SKM-1 (cell line): ENCODE data around the gene AAGAB.
"Not testable (repeated sequence)": the region's sequence is repeated elsewhere in the genome, so short reads cannot be mapped to it uniquely, and the experiment has no call there.

Source experiments
- DNase-seq: peaks from one replicate; lab custom pipeline; 2025; ENCODE audit not compliant: unreplicated experiment; lab: John Stamatoyannopoulos, UW

AAGAB gene

DNA sequence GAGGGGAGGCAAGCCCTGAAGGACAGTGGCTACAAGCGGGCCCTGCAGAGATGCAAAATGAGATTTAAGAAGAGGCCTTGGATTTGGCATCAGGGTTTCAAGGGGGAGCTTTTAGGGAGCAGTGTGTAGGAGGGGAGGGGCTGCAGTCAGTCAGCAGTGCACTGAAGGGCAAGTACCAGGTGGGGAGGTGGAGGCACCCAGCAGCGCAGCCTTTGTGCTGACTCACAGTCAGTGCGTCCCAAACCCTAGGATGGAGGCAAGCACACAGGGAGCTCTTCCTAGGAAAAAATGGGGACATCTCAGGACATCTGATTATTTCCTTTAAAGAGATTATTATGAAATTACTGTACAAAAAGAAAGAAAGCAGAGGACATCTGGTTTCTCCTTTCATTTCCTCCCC, 80.0 kb downstream of the AAGAB start:
- DNase-seq, result no peak

GRCh38 chr15:67173786-67174185, 80.7 kb downstream of the AAGAB start:
- no peak for DNase-seq

DNA sequence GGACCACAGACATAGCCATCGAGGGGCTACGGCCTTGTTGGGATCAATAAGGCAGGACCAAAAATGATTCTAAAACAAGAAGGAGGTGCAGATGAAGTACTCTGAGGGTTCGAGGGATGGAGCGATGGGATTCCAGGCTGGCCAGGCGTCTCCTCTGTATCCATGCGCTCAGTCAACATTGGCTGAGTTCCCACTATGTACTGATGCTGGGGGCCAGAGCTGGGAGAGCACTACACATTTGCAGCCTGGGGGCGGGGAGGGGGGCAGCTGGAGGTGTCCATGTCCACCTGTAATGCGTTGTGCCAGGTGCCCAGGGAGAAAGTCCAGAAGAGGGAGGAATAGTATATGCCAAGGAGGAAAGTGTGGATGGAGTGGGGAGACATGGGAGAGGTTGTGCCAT, 81.5 kb downstream of the AAGAB start:
- DNase-seq, result no peak

DNA sequence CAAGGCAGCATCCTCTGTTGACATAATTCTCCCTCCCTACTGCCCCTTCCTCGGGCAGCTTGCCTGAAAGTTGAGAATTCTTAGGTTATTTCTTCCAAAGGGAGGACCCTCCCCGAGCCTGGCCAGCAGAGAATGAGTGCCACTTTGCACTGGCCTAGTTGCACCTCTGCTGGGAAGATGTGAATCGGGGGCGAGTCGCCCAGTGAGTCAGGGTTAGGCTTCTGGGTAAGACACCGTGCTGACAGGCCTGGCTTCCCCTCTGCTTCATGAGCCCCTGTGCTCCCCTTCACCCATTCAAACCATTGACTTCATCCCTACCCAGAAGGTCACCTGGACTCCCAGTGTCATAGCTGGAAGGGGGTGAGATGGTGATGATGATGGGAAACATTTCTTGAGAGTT, 82.3 kb downstream of the AAGAB start:
- no peak for DNase-seq

- DNase-seq, result no peak
Observed at GRCh38 chr15:67171471-67171870, 83.0 kb downstream of the AAGAB start.

DNA sequence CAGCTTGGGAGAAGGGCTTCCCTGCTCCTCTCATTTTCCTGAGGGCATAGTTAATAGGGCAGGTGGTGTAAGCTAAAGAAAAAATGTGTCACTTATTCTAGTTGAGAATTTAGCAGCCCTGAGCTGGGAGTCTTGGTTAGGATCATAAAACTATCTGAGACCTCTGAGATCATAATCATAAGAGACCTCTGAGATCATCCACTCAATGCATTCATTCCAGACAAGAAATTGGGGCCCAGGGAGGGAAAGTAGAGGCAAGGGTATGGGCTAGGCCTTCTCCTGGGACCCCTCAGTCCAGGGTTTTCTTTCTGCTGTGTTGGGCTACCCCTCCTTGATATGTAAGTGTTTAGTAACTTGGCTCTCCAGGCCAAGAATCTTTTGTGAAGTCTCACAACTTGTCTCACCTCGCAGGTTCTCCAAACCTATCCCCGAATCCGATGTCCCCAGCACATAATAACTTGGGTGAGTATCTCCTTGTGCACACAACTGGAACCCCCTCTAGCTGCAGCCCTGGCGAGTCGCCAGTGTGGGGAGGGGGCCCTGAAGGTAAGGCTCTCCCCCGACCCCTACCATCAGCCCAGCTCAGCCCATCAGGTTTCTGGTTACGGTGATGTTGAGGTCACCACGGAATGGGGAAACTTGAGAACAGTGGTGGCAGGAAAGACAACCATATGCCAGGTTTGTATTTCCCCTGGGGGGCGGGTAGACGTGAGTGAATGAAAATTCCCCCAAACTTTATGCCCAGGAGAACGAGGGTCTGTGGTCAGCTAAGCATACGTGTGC, 84.1 kb downstream of the AAGAB start:
- DNase-seq, result no peak

GRCh38 chr15:67168694-67169093, 85.8 kb downstream of the AAGAB start:
- DNase-seq, result no peak

DNA sequence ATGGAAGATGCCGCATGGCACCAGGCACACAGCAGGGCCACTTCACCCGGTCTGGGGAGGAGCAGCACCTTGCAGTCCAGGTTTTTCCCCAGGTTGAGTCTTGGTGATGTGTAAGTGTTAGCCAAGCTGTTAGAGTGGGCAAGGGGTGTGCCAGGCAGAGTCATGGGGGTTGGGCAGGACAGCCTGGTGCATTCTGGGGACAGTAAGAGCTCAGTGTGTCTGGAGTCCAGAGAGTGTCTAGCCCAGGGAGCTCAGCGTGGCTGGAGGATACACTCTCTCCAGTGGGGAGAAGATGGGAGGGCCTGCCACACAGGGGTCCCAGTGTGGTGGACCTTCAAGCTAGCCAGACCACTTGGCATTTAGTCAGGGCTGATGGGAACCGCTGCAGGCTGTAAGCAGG, 87.4 kb downstream of the AAGAB start:
- DNase-seq, result no peak

DNA sequence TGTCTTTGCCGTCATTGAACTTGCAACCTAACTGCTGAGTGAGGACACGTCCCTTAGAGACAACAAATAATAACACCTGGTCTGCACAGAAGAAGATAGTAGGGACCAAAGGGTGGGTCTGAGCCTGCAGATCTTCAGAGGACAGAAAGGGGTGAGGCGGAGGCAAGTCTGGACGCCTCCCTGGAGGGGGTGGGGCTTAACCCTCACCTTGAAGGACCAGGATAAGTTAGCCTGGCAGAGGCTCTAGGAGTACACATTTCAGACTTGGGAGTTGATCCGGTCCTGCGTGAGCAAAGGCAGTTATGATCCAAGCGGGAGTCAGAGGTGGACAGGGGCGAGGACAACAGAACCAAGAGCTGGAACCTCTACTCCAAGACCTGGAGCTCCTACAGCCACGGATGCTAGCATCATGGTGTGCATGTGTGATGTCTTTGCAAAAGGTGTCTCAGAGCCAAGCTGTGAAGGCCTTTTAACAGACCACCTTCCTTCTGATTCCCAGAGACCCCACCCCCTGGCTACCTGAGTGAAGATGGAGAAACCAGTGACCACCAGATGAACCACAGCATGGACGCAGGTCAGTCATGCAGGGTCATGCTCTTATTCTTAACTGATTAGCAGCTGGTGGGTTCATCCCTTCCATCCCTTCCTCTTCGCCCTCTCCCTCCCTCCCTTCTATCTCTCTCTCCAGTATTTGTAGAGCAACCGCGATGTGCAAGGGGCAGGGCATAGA, 88.0 kb downstream of the AAGAB start:
- no peak for DNase-seq

GRCh38 chr15:67165254-67166253, 88.9 kb downstream of the AAGAB start:
- DNase-seq, result no peak

DNA sequence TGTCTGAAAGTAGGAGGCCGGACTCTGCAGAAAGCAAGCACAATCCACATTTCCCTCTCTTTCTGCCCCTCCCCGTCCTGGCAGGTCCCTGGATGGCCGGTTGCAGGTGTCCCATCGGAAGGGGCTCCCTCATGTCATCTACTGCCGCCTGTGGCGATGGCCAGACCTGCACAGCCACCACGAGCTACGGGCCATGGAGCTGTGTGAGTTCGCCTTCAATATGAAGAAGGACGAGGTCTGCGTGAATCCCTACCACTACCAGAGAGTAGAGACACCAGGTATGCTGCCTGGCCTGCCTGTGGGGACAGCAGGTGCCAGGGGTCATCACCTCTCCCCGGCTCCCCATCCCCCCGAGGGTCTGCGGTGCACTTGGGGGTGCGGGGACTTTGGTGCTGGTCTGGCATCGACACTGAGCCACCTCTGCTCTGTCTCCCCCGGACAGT, 89.6 kb downstream of the AAGAB start:
- no peak for DNase-seq

DNA sequence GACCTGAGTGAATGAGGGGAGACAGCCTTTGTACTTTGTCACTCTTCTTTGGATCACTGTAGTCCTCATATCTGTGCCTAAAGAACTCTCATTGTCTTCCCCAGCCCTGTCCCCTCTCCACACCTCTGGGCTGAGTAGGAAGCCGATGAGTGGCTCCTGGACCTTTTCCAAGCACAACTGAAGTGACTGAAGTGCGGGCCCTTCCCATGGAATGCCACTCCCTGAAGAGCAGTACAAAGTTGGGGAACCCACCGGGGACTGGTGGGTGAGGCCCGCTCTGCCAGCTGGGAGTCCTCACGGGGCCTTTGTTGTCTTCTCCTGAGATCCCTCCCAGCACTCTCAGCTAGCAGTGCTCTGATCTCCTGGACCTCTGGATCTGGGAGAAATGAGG, 90.1 kb downstream of the AAGAB start:
- DNase-seq, result no peak

- no peak for DNase-seq
Observed at GRCh38 chr15:67163180-67163579, 91.3 kb downstream of the AAGAB start.

- DNase-seq, result peak; percentile 32
Observed at GRCh38 chr15:67161881-67162280, 92.6 kb downstream of the AAGAB start.

GRCh38 chr15:67161412-67161811, 93.0 kb downstream of the AAGAB start:
- DNase-seq, result no peak

- no peak for DNase-seq
Observed at GRCh38 chr15:67158367-67158766, 96.1 kb downstream of the AAGAB start.

DNA sequence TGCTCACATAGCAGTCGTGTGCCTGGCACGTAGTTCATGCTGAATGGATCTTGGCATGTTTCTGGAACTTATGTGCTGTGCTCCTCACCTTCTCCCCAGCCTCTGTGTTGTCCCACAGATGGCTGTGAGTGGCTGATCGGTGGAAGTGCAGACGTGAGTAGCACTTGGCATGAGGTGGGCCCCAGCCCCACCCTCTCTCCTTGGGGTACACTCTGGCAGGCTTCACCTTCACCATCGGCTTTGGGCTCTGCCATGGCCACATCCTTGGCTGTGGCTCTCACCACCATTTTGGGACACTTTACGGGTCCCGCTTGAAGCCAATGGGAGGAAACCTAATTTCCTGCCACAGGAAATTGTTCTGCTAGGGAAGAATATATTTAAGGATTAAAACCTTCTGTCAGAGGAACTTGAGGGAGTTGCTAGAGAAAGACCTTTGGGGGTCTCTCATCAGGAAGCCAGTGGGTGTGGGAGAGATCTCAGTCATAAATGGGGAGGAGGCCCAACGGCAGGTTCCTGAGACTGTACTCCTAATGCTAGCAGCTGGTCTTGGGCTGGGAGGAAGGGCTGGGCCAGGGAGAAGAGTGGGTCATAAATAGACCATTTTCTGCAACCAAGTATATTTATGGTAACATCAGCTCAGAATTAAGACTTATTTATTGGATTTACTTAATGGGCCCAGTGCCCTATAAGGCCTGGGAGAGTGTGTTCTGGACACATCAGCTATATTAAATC, 96.8 kb downstream of the AAGAB start:
- no peak for DNase-seq

GRCh38 chr15:67156834-67157233, 97.6 kb downstream of the AAGAB start:
- no peak for DNase-seq

DNA sequence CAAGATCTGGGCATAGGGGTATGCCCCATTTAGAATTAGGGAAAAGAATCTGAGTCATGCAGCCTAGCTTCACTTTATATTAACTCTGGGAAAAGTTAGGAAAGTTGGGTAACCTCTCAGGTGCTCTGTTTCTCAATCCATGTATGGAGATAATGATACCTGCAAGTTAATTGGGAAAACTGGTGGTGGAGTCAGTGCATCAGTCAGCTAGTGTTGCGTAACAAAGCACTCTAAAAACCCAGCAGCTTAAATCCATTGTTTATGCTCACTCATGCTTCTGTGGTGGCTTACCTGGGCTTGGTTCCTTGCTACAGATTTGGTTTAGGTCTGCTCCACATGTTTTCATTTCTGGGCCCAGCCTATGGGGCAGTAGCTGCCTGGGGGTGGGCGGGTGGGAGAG, 98.0 kb downstream of the AAGAB start:
- no peak for DNase-seq

DNA sequence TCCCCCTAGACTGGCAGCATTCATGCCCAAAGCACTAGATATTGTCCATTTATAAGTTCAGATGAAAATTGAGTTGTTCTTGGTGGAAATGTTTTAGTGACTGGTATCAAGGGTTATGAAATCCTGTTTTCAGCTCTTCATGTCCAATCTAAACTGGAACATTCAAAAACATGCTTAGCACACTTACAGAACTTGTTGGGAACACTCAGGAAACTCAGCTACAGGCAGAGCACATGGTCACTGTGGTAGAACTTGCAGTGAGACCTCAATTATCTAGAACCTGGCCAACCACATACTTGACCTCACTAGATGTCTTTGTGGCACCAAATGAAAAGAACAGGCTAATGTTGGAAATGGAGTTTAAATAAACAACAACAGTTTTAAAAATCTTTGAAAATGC, 100.2 kb downstream of the AAGAB start:
- no peak for DNase-seq

- DNase-seq, result not testable (repeated sequence)
Observed at GRCh38 chr15:67153044-67153443, 101.4 kb downstream of the AAGAB start.
